Lower leg skin (tissue), 3 donors: ENCODE data around the gene MGRN1.

ENCODE experiments used
- POLR2A ChIP-seq, 2 donors: fragments of 450-650 bp; IDR thresholded peaks; one replicate each; pipeline ENCODE4 v1.6.1; 2016 to 2017; ENCODE audit warnings: antibody characterized with exemption in 2 of 2, mild to moderate bottlenecking in 1 of 2, moderate library complexity in 1 of 2
- TF ChIP-seq, protein P1 (sequence below), 3 donors: fragments of 450-650 bp; IDR thresholded peaks; one replicate each; pipeline ENCODE4 v1.5.1; 2016; ENCODE audit warnings: antibody characterized with exemption in 3 of 3, mild to moderate bottlenecking in 3 of 3, moderate library complexity in 2 of 3

DNA sequence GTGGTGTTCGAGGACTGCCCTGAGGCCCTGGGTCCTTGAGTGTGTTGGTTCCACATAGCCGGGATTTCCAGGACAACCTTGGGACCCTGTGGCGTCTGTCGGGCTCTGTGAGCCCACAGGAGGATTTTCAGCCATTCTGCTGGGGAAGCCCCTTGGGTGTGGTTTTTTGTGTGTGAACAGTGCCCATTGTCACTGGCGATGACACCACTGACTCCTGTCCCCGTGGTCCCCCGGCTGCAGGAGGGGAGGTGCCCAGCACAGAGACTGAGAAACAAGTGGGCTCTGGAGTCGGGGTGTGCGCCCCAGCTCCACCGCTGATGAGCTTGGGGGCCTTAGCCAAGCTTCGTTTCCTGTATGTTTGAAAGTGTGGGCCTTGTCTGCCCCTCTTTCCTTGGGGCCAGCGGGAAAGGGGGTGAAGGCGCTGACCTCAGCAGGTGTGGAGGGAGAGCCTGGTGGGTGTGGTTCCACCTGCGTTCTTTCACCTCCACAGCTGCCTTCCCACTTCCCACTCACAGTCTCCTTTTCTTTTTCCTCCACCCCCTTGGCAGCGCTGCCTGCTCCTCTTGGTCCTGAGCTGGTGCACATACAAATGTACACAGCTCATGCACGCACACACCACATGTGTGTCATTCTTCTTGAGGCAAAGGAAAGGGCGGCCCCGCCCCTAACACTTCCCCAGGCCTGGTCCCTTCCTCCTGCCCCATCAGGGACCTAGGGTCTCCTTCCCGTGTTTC is 16.1 kb downstream of the MGRN1 start:
- TF ChIP-seq, protein P1, sequence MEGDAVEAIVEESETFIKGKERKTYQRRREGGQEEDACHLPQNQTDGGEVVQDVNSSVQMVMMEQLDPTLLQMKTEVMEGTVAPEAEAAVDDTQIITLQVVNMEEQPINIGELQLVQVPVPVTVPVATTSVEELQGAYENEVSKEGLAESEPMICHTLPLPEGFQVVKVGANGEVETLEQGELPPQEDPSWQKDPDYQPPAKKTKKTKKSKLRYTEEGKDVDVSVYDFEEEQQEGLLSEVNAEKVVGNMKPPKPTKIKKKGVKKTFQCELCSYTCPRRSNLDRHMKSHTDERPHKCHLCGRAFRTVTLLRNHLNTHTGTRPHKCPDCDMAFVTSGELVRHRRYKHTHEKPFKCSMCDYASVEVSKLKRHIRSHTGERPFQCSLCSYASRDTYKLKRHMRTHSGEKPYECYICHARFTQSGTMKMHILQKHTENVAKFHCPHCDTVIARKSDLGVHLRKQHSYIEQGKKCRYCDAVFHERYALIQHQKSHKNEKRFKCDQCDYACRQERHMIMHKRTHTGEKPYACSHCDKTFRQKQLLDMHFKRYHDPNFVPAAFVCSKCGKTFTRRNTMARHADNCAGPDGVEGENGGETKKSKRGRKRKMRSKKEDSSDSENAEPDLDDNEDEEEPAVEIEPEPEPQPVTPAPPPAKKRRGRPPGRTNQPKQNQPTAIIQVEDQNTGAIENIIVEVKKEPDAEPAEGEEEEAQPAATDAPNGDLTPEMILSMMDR (IDR thresholded peaks at IDR 0.05): no peak
- no peak for TF ChIP-seq POLR2A (IDR thresholded peaks at IDR 0.05)
